SU-DHL-6 (cell line): ENCODE data around the gene MAML2.

Source experiments
- H2AFZ ChIP-seq: fragments of 200-600 bp; sonication (generic); 2 replicates; pipeline ENCODE4 v1.6.1; 2014; ENCODE audit warnings: low read depth, mild to moderate bottlenecking, moderate library complexity, mixed read lengths, antibody characterized with exemption, low read length; ENCODE audit not compliant: severe bottlenecking
- H3F3A ChIP-seq: fragments of 200-600 bp; shearing (Covaris generic); 2 replicates; pipeline ENCODE4 v1.6.0; 2016; ENCODE audit warnings: antibody characterized with exemption, mild to moderate bottlenecking; ENCODE audit not compliant: insufficient read depth
- H3K27ac ChIP-seq: fragments of 200-600 bp; sonication (generic); 2 replicates; pipeline ENCODE4 v1.5.1; 2016; ENCODE audit warnings: low read depth, mild to moderate bottlenecking, low read length, moderate library complexity, mixed read lengths
- H3K27me3 ChIP-seq: fragments of 200-600 bp; sonication (generic), shearing (Covaris generic); 2 replicates; pipeline ENCODE4 v1.6.0; 2014; ENCODE audit warnings: mild to moderate bottlenecking, low read length
- H3K36me3 ChIP-seq: fragments of 200-600 bp; sonication (generic); 2 replicates; pipeline ENCODE4 v1.6.1; 2014; ENCODE audit warnings: mild to moderate bottlenecking, low read length, mixed read lengths
- H3K4me2 ChIP-seq: fragments of 300-600, 200-600 bp; shearing (Covaris generic), sonication (generic); 2 replicates; pipeline ENCODE4 v1.6.0; 2014; ENCODE audit warnings: low read length, low read depth, mild to moderate bottlenecking; ENCODE audit not compliant: poor library complexity, severe bottlenecking
- H3K4me3 ChIP-seq: fragments of 200-600 bp; sonication (generic); 2 replicates; pipeline ENCODE4 v1.5.1; 2014; ENCODE audit warnings: antibody characterized with exemption, low read length, mild to moderate bottlenecking, mixed read lengths; ENCODE audit not compliant: insufficient read depth, poor library complexity, severe bottlenecking
- H3K79me2 ChIP-seq: fragments of 200-600 bp; sonication (generic); 2 replicates; pipeline ENCODE4 v1.6.1; 2014; ENCODE audit warnings: mild to moderate bottlenecking, low read length, moderate library complexity; ENCODE audit not compliant: insufficient read depth
- H3K9ac ChIP-seq: fragments of 200-600 bp; sonication (generic); 2 replicates; pipeline ENCODE4 v1.7.0; 2014; ENCODE audit warnings: mild to moderate bottlenecking, low read length
- H3K9me2 ChIP-seq: fragments of 200-600 bp; sonication (generic); replicated peaks from 2 replicates; pipeline ENCODE4 v1.6.1; 2014; ENCODE audit warnings: low read length; ENCODE audit not compliant: insufficient read depth
- H3K9me3 ChIP-seq: fragments of 200-600 bp; sonication (generic); 2 replicates; pipeline ENCODE4 v1.6.1; 2014; ENCODE audit warnings: low read length, mixed read lengths; ENCODE audit not compliant: insufficient read depth
- H4K20me1 ChIP-seq: fragments of 200-600 bp; sonication (generic); 2 replicates; pipeline ENCODE4 v1.6.1; 2014; ENCODE audit warnings: low read depth, mild to moderate bottlenecking, antibody characterized with exemption, low read length, moderate library complexity, mixed read lengths
- EZH2phosphoT487 ChIP-seq: fragments of 200-600 bp; sonication (generic), shearing (Covaris generic); conservative IDR thresholded peaks from 2 replicates; pipeline ENCODE4 v1.6.1; 2018; ENCODE audit warnings: mild to moderate bottlenecking, antibody characterized with exemption, low read length, moderate library complexity, mixed read lengths
- TF ChIP-seq, protein P1 (sequence below): fragments of 200-600 bp; sonication (generic); IDR thresholded peaks from one replicate; pipeline ENCODE4 v1.5.1; 2017; ENCODE audit warnings: antibody characterized with exemption, mild to moderate bottlenecking, low read length, moderate library complexity; ENCODE audit not compliant: insufficient read depth, poor library complexity, severe bottlenecking

Gene MAML2

GRCh38 chr11:95976550-95976949 lies 366.4 kb downstream of the MAML2 start:
- Histone ChIP-seq H3K79me2 (no peaks in the 10 kb centered on the region), H3K9me2 (no peaks in the 10 kb centered on the region), H4K20me1 (no peaks in the 10 kb centered on the region), H3F3A (no peaks in the 10 kb centered on the region), H3K9me3 (no peaks in the 10 kb centered on the region), H3K4me3 (no peak overlapping the region), H3K27ac (no peak overlapping the region), H3K4me2 (no peak overlapping the region), H3K9ac (no peak overlapping the region), H3K27me3 (no peaks in the 10 kb centered on the region), H3K36me3 (no peaks in the 10 kb centered on the region), H2AFZ (no peak overlapping the region)
- TF ChIP-seq EZH2phosphoT487, result no peak
- TF ChIP-seq, protein P1, sequence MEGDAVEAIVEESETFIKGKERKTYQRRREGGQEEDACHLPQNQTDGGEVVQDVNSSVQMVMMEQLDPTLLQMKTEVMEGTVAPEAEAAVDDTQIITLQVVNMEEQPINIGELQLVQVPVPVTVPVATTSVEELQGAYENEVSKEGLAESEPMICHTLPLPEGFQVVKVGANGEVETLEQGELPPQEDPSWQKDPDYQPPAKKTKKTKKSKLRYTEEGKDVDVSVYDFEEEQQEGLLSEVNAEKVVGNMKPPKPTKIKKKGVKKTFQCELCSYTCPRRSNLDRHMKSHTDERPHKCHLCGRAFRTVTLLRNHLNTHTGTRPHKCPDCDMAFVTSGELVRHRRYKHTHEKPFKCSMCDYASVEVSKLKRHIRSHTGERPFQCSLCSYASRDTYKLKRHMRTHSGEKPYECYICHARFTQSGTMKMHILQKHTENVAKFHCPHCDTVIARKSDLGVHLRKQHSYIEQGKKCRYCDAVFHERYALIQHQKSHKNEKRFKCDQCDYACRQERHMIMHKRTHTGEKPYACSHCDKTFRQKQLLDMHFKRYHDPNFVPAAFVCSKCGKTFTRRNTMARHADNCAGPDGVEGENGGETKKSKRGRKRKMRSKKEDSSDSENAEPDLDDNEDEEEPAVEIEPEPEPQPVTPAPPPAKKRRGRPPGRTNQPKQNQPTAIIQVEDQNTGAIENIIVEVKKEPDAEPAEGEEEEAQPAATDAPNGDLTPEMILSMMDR, result no peak

- H2AFZ ChIP-seq, result no peak overlapping the region
- no peak overlapping the region for H3K4me3 ChIP-seq
- no peak overlapping the region for H3K9ac ChIP-seq
- no peak overlapping the region for H3K27ac ChIP-seq
- no peaks in the 10 kb centered on the region for H3K9me2 ChIP-seq
- no peaks in the 10 kb centered on the region for H3K36me3 ChIP-seq
- TF ChIP-seq, protein P1, result no peak
- no peak for TF ChIP-seq EZH2phosphoT487
- H3F3A ChIP-seq, result no peaks in the 10 kb centered on the region
- H3K9me3 ChIP-seq, result no peaks in the 10 kb centered on the region
- H3K79me2 ChIP-seq, result no peaks in the 10 kb centered on the region
- no peaks in the 10 kb centered on the region for H4K20me1 ChIP-seq
- no peaks in the 10 kb centered on the region for H3K27me3 ChIP-seq
- no peak overlapping the region for H3K4me2 ChIP-seq
Observed at GRCh38 chr11:95975343-95975742, 367.7 kb downstream of the MAML2 start.

DNA sequence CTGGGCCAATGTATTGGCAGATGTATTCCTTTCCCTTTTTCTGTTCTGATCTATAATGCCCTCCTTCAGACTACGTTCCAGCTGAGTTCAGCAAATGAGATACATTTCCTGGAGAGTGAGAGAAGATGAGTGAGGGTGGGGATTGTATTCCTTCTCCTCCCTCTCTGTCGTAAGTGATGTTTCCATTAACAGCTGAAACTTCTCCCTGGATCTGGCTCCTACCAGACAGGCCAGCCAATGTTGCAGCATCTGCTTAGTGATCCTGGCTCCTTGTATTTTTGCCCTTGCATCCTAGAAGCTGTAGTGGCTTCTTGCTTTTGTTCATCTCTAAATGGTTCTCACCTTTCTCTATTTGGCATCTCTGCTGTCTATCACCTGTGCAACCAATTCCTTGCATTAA lies 370.9 kb downstream of the MAML2 start:
- no peak overlapping the region for H3K4me3 ChIP-seq
- H3K36me3 ChIP-seq, result no peaks in the 10 kb centered on the region
- no peak for TF ChIP-seq EZH2phosphoT487
- TF ChIP-seq, protein P1, result no peak
- no peaks in the 10 kb centered on the region for H3K79me2 ChIP-seq
- H3K27ac ChIP-seq, result no peak overlapping the region
- H2AFZ ChIP-seq, result no peak overlapping the region
- no peaks in the 10 kb centered on the region for H3F3A ChIP-seq
- no peaks in the 10 kb centered on the region for H3K27me3 ChIP-seq
- no peaks in the 10 kb centered on the region for H3K9me3 ChIP-seq
- H3K9me2 ChIP-seq, result no peaks in the 10 kb centered on the region
- no peak overlapping the region for H3K9ac ChIP-seq
- no peak overlapping the region for H3K4me2 ChIP-seq
- H4K20me1 ChIP-seq, result no peaks in the 10 kb centered on the region

GRCh38 chr11:95968585-95968984 lies 374.4 kb downstream of the MAML2 start:
- Histone ChIP-seq H3K27me3 (no peaks in the 10 kb centered on the region), H3K9me2 (no peaks in the 10 kb centered on the region), H3K9me3 (no peaks in the 10 kb centered on the region), H3K79me2 (no peaks in the 10 kb centered on the region), H3F3A (no peaks in the 10 kb centered on the region), H3K4me3 (no peak overlapping the region), H3K4me2 (no peak overlapping the region), H3K36me3 (no peaks in the 10 kb centered on the region), H4K20me1 (no peaks in the 10 kb centered on the region), H2AFZ (no peak overlapping the region), H3K9ac (no peak overlapping the region), H3K27ac (no peak overlapping the region)
- no peak for TF ChIP-seq EZH2phosphoT487
- TF ChIP-seq, protein P1, result peak; percentile 23
